Thymus (tissue), 11 donors: ENCODE measurements around the gene NDST1. TPM values are rescaled to one million over a fixed set of nuclear protein-coding genes. Genes with fewer than 3 reads are reported as not detected.

Experiments
- DNase-seq, 9 donors: peaks; one replicate each; pipeline ENCODE4 v3.0.0-alpha.2; 2013; ENCODE audit warnings: low spot score in 9 of 9, low read depth in 6 of 9, missing footprints in 1 of 9
- H3K27ac ChIP-seq, 2 donors: one replicate each; pipeline ENCODE4 v1.5.1; 2013; ENCODE audit warnings: control low read depth in 1 of 2, low read depth in 1 of 2, low read length in 1 of 2, mild to moderate bottlenecking in 1 of 2, moderate library complexity in 1 of 2
- H3K27me3 ChIP-seq, 2 donors: one replicate each; pipeline ENCODE4 v1.5.1; 2013; ENCODE audit warnings: low read length in 1 of 2; ENCODE audit not compliant: control insufficient read depth in 2 of 2, insufficient read depth in 1 of 2
- H3K36me3 ChIP-seq, 2 donors: one replicate each; pipeline ENCODE4 v1.5.1; 2013; ENCODE audit warnings: low read length in 1 of 2, mild to moderate bottlenecking in 1 of 2, moderate library complexity in 1 of 2; ENCODE audit not compliant: control insufficient read depth in 2 of 2, insufficient read depth in 2 of 2
- H3K4me1 ChIP-seq, 2 donors: one replicate each; pipeline ENCODE4 v1.5.1; 2013; ENCODE audit warnings: low read length in 2 of 2; ENCODE audit not compliant: control insufficient read depth in 2 of 2, insufficient read depth in 2 of 2
- H3K4me3 ChIP-seq, 2 donors: one replicate each; pipeline ENCODE4 v1.5.1; 2013; ENCODE audit warnings: low read length in 2 of 2, control low read depth in 1 of 2, mild to moderate bottlenecking in 1 of 2
- H3K9me3 ChIP-seq, 2 donors: one replicate each; pipeline ENCODE4 v1.5.1; 2013; ENCODE audit warnings: low read length in 1 of 2, mild to moderate bottlenecking in 1 of 2; ENCODE audit not compliant: control insufficient read depth in 2 of 2, insufficient read depth in 1 of 2
- WGBS: extraction: QIAGEN DNeasy Blood & Tissue Kit; methylation state at CpG from one replicate; pipeline ENCODE4 v1.1.7; 2013; 5-methylcytosine and 5-hydroxymethylcytosine counted together
- polyA plus RNA-seq: library from polyadenylated mRNA; stranded (reverse); fragments of 200-250 nt; gene quantifications from one replicate; pipeline ENCODE4 v1.2.3, GENCODE V29; 2013
- total RNA-seq: library from RNA; stranded (reverse); fragments of 120-200 nt; gene quantifications from one replicate; pipeline ENCODE4 v1.2.4, GENCODE V29; 2013
- donor health status: healthy.

NDST1 gene
- total and polyA plus RNA-seq, 2 donors, result 2.8 to 6.4 TPM

GRCh38 chr5:150510460-150511263 is 2.7 kb downstream of the NDST1 start:
- Histone ChIP-seq H3K27me3 (no peaks in the 10 kb centered on the region), H3K9me3 (no peaks in the 10 kb centered on the region), H3K4me3 (no peak overlapping the region), H3K36me3 (no peaks in the 10 kb centered on the region), H3K4me1 (peaks cover 3 to 11% of the 10 kb centered on the region in 2 donors), H3K27ac (no peak overlapping the region)
- DNase-seq, result no peak
- WGBS, result 96% methylated on average over 12 of the region's 12 CpGs

DNA sequence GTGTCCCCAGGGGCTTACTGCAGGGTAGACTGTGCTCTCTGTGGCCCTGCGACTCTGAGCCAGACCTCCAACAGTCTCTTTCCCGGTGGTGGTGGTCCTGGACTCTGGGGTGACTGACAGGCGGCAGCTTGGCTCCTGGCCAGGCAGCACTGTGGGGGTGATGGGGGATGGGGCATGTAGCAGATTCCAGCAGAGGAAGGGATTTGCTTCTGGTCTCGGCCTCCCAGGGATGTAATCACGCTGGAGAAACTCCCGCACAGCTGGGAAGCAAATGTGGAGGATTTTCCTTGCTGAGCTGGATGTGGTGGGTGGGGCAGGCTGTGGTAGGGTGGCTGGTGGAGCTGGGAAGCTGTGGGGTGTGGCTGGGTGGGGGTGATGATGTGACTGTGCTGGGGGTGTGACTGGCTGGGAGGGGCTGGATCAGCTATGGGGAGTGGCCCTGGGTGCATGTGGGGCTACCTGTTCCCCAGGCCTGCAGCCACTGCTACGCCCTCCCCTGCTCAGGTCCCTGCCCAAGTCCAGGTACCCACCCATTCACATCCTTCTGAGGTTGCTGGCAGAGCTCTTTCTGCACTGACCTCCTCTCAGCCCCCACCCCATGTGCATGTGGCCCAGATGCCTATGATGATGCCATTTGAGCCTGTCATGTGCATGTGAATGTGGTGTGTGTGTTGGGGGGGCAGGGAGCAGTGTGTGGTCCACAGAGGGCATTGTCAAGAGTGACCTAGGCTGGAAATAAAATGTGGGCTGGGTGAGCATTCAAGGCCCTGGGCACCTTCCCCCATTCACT is 3.8 kb downstream of the NDST1 start:
- Histone ChIP-seq H3K9me3 (no peaks in the 10 kb centered on the region), H3K4me1 (peaks cover 2 to 5% of the 10 kb centered on the region in 2 donors), H3K27ac (no peak overlapping the region), H3K27me3 (no peaks in the 10 kb centered on the region), H3K4me3 (no peak overlapping the region), H3K36me3 (no peaks in the 10 kb centered on the region)
- WGBS, result 93% methylated on average over 7 of the region's 7 CpGs
- DNase-seq, result no peak

GRCh38 chr5:150512368-150512747 is 4.4 kb downstream of the NDST1 start:
- no peak overlapping the region for H3K4me3 ChIP-seq
- no peaks in the 10 kb centered on the region for H3K9me3 ChIP-seq
- 94% methylated on average over 6 of the region's 6 CpGs for WGBS
- no peaks in the 10 kb centered on the region for H3K36me3 ChIP-seq
- no peaks in the 10 kb centered on the region for H3K27me3 ChIP-seq
- no peak overlapping the region for H3K27ac ChIP-seq
- H3K4me1 ChIP-seq, result peaks cover 0 to 2% of the 10 kb centered on the region in 2 donors
- no peak for DNase-seq

- H3K27me3 ChIP-seq, result no peaks in the 10 kb centered on the region
- H3K27ac ChIP-seq, result no peak overlapping the region
- no peaks in the 10 kb centered on the region for H3K4me1 ChIP-seq
- H3K9me3 ChIP-seq, result no peaks in the 10 kb centered on the region
- 98% methylated on average over 15 of the region's 15 CpGs for WGBS
- H3K36me3 ChIP-seq, result no peaks in the 10 kb centered on the region
- H3K4me3 ChIP-seq, result no peak overlapping the region
- no peak for DNase-seq
Observed at GRCh38 chr5:150513375-150514309, 5.7 kb downstream of the NDST1 start.

- H3K27me3 ChIP-seq, result no peaks in the 10 kb centered on the region
- no peak overlapping the region for H3K27ac ChIP-seq
- H3K4me3 ChIP-seq, result no peak overlapping the region
- no peaks in the 10 kb centered on the region for H3K36me3 ChIP-seq
- H3K4me1 ChIP-seq, result no peaks in the 10 kb centered on the region
- 95% methylated on average over 3 of the region's 3 CpGs for WGBS
- H3K9me3 ChIP-seq, result no peaks in the 10 kb centered on the region
- DNase-seq, result no peak
Observed at GRCh38 chr5:150514708-150515211, 6.8 kb downstream of the NDST1 start.

- DNase-seq, result no peak
- H3K27ac ChIP-seq, result no peak overlapping the region
- no peak overlapping the region for H3K4me3 ChIP-seq
- H3K27me3 ChIP-seq, result no peaks in the 10 kb centered on the region
- no peaks in the 10 kb centered on the region for H3K9me3 ChIP-seq
- no peaks in the 10 kb centered on the region for H3K36me3 ChIP-seq
- no peaks in the 10 kb centered on the region for H3K4me1 ChIP-seq
- 95% methylated on average over 6 of the region's 6 CpGs for WGBS
Observed at GRCh38 chr5:150515446-150515845, 7.5 kb downstream of the NDST1 start.

GRCh38 chr5:150516011-150516410 is 8.1 kb downstream of the NDST1 start:
- WGBS, result 96% methylated on average over 5 of the region's 5 CpGs
- Histone ChIP-seq H3K27ac (no peak overlapping the region), H3K4me1 (no peaks in the 10 kb centered on the region), H3K36me3 (no peaks in the 10 kb centered on the region), H3K4me3 (no peak overlapping the region), H3K27me3 (no peaks in the 10 kb centered on the region), H3K9me3 (no peaks in the 10 kb centered on the region)
- DNase-seq, result no peak

DNA sequence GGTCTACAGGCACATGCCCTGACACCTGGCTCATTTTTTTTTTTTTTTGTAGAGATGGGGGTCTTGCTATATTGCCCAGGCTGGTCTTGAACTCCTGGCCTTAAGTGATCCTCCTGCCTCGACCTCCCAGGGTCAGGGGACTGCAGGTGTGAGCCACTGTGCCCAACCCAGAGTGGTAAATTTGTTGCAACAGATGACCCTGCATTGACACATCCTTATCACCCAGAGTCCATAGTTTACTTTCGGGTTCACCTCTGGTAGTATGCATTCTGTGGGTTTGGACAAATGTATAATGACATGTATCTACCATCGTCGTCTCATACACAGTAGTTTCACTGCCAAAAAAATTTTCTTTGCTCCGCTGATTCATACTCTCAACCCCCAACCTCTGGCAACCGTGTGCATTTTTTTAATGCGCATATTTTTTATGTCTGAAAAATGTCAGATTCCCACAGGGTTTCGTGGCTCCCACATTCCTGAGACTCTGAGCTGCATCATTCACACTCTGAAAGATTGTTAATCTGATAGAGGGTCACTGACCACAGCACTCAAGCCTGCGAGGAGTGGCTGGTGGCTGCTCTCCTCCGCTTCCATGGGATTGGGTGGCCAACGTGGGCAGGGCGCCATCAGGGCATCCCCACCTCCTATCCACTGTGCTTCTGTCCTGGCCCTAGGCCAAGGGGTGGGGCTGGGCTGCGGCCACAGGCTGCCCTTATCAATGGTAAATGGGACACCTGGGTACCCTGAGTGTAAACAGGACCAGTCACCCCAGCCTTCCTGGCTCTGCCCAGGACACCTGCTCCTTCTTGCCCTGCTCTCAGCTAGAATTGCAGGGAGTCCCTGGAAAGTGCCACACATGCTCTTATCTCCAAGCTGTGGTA is 9.6 kb downstream of the NDST1 start:
- Histone ChIP-seq H3K27me3 (no peaks in the 10 kb centered on the region), H3K36me3 (no peaks in the 10 kb centered on the region), H3K27ac (no peak overlapping the region), H3K4me3 (no peak overlapping the region), H3K9me3 (no peaks in the 10 kb centered on the region), H3K4me1 (no peaks in the 10 kb centered on the region)
- no peak for DNase-seq
- 86% methylated on average over 13 of the region's 13 CpGs for WGBS
